GM18511 (cell line): ENCODE measurements around the gene CDH1.
"Not testable (repeated sequence)": the region's sequence is repeated elsewhere in the genome, so short reads cannot be mapped to it uniquely, and the experiment has no call there.

Source experiments
- ATAC-seq: cut with Tn5 transposase; IDR thresholded peaks from one replicate; pipeline ENCODE4 v1.9.1; 2021; ENCODE audit warnings: mild to moderate bottlenecking, moderate library complexity; ENCODE audit not compliant: unreplicated experiment

The CDH1 gene

GRCh38 chr16:68786685-68787418 lies 49.8 kb downstream of the CDH1 start:
- no peak for ATAC-seq

DNA sequence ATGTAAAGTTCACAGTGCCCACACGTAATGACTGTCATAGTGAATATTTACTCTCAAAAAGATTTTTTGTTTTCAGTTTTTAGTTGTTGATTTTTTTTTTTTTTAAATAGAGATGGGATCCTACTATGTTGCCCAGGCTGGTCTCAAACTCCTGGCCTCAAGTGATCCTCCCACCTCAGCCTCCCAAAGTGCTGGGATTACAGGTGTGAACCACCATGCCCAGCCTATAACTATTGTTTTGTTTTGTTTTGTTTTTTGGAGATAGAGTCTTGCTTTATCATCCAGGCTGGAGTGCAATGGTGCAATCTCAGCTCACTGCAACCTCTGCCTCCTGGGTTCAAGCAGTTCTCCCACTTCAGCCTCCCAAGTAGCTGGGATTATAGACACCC lies 50.3 kb downstream of the CDH1 start:
- ATAC-seq: not testable (repeated sequence)

- no peak for ATAC-seq
Measured at GRCh38 chr16:68790130-68790761, 53.2 kb downstream of the CDH1 start.

- ATAC-seq: no peak
Measured at GRCh38 chr16:68790944-68791343, 53.9 kb downstream of the CDH1 start.

- no peak for ATAC-seq
Measured at GRCh38 chr16:68792465-68793324, 55.6 kb downstream of the CDH1 start.

DNA sequence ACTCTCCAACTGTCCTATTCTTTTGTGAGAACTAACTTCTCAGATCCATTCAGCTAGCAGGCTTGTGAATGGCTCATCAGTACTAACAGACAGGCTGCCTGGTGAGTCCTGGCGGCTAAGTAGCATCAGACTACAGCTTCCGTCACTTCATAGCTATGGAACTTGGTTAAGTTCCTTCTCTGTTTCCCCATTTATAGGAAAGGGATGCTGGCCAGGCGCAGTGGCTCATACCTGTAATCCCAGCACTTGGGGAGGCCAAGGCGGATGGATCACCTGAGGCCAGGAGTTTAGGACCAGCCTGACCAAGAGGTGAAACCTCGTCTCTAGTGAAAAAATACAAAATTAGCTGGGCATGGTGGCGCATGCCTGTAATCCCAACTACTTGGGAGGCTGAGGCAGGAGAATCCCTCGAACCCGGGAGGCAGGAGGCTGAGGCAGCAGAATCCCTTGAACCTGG lies 56.3 kb downstream of the CDH1 start:
- no peak for ATAC-seq

GRCh38 chr16:68798398-68798797 lies 61.3 kb downstream of the CDH1 start:
- ATAC-seq: no peak

DNA sequence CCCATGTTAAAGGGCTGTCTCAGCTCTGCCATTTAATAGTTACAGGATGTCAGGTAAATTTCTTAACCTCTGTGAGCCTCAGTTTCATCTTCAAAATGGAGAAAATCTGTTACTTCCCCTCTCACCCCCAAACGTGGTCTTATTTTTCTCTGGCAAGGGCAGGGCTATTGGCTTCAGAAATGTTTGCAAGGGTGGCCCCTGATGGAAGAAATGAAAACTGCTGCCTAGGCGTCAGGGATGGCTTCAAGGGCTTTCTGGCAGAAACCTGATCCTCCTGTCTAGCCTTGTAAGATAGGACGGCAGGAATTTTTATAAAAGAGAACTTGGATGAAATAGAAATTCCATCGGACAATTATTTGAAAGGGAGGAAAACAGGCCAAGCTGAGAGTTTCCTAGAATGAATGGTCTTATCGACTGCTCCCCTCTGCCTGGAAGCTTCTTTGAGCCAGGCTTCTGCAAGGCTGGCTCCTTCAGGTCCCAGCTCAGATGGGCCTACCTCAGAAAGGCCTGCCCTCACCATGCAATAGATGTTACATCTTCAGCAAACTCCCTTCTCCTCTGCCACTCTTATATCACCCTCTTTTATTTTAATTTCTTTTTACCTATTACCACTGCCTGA lies 63.3 kb downstream of the CDH1 start:
- ATAC-seq: peak; percentile 48

GRCh38 chr16:68802190-68802589 lies 65.1 kb downstream of the CDH1 start:
- ATAC-seq: no peak

DNA sequence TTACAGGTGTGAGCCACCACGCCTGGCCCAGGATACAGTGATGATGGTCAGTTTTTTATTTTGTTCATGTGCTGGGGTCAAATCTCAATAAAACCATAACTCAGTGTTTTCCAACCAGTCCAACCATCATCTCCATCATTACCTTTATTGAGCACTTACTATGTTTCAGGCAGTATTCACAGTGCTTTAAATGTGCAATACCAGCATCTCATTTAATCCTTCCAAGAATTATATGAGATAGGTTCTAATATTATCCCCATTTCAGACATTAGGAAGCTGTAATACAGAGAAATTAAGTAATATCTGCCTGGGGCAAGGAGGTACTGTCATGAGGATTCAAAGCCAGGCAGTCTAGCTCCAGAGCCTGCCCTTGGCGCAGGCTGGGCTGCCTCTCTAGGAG lies 69.3 kb downstream of the CDH1 start:
- no peak for ATAC-seq

GRCh38 chr16:68806981-68807380 lies 69.9 kb downstream of the CDH1 start:
- no peak for ATAC-seq

DNA sequence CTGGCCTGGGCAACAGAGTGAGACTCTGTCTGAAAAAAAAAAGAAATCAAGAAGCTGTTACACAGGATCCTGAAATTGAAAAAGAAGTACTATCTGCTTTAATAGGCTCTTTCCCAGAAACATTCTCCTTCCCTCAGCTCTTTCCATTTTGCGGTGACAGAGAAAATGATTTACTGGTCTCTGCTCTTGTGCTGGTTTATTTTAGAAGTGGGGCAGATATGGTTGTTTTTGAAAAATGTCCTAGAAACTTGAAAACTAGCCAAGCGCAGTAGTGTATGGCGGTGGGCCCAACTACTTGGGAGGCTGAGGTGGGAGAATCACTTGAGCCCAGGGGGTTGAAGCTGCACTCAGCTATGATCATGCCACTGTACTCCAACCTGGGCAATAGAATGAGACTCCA lies 77.4 kb downstream of the CDH1 start:
- ATAC-seq: no peak

GRCh38 chr16:68823401-68824135 lies 86.5 kb downstream of the CDH1 start:
- no peak for ATAC-seq

- ATAC-seq: no peak
Measured at GRCh38 chr16:68825427-68825826, 88.3 kb downstream of the CDH1 start.

DNA sequence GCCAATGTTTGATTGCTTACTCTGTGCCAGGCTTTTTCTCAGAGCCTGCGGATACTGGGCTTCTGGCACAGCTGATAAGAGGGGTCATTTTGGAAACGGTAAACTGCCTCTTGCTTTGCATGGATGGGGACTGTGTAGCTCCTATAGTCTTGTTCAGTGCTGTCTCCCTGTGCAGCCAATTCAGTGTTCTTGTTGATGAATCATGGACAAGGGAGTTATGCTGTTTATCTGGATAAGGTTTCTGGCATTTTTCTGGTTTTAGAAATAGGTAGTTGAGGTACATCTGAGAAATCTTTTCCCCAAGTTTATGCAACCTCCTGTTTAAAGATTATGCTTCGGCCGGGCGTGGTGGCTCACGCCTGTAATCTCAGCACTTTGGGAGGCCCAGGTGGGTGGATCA lies 89.6 kb downstream of the CDH1 start:
- ATAC-seq: no peak

DNA sequence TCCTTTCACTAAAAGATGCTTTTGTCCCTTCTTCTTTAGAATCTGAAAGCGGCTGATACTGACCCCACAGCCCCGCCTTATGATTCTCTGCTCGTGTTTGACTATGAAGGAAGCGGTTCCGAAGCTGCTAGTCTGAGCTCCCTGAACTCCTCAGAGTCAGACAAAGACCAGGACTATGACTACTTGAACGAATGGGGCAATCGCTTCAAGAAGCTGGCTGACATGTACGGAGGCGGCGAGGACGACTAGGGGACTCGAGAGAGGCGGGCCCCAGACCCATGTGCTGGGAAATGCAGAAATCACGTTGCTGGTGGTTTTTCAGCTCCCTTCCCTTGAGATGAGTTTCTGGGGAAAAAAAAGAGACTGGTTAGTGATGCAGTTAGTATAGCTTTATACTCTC lies 96.2 kb downstream of the CDH1 start:
- no peak for ATAC-seq

DNA sequence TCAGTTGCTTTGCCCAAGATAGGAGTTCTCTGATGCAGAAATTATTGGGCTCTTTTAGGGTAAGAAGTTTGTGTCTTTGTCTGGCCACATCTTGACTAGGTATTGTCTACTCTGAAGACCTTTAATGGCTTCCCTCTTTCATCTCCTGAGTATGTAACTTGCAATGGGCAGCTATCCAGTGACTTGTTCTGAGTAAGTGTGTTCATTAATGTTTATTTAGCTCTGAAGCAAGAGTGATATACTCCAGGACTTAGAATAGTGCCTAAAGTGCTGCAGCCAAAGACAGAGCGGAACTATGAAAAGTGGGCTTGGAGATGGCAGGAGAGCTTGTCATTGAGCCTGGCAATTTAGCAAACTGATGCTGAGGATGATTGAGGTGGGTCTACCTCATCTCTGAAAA lies 97.5 kb downstream of the CDH1 start:
- no peak for ATAC-seq

DNA sequence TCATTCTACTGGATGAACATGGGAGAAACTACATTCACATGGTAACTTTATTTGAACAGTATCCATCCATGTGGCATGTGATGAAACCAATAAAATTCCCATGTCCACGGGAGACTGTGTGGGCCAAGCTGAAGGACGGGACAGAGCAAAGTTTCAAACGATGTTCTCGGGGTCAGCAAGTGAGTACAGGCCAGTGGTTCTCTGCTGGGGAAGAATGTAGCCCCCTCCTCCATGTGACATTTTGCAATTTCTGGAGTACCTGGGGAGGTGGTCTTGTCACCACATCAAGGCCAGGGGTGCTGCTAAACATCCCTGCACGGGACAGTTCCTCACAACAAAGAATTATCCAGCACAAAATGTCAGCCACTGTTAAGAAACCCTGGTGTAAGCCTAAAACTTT lies 98.9 kb downstream of the CDH1 start:
- ATAC-seq: no peak

DNA sequence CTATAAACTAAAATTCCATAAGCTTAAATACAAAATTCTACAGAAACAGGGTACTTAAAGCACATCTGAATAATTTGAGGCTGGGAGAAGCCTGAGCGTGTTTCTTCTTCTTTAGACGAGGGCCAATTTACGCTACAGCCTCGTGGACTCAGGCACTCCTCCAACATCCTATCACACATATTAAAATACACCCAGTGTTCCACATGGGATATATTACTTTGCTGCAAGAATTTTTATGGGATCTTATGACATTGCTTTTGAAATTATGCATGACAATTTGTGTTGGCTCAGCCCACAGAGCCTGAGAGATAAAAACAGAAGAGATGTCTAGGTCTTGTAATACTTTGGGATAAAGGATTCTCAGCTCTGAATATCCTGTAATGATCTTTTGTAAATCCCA lies 102.7 kb downstream of the CDH1 start:
- ATAC-seq: no peak

DNA sequence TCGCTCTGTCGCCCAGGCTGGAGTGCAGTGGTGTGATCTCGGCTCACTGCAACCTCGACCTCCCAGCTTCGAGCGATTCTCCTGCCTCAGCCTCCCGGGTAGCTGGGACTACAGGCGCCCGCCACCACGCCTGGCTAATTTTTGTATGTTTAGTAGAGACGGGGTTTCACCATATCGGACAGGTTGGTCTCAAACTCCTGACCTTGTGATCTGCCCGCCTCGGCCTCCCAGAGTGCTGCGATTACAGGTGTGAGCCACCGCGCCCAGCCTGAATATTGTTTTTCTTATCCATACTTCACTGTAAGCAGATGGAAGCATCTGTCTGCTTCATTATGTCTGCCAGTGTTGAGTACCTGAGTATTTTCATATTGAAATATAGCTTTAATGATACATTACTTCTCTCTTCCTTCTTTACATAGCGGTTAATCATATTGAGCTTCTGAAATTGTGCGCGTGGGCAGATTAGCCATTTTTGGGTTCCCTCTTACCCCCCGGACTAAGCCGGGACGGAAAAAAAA lies 105.9 kb downstream of the CDH1 start:
- ATAC-seq: not testable (repeated sequence)
